ENCODE measurements around the gene RPS6KL1. TPM values are rescaled to one million over a fixed set of nuclear protein-coding genes. Genes with fewer than 3 reads are reported as not detected.
A peak's percentile ranks its signal among the peaks of the same experiment; 100 is the strongest.

The RPS6KL1 gene
- total RNA-seq, 1 experiment from 2014 or later: 18.8 TPM

DNA sequence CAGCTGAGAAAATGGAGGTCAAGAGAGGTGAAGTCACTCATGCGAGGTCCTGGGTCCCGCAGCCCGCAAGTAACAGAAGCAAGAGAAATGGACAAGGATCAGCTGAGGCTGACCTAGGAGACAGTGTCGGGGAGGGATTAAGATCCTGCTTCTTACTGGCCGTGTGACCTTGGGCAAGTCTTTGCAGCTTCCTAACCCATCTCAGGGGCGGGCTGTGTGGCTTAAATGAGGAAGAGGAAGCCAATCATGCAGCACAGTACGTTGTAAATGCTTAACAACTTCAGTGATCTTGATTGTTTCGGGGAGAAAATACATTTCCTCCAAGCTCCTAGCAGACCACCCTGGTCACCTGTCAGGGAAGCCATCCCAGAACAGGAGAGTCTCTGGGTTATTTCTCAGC is 39.4 kb upstream of the RPS6KL1 start:
- H3K9ac ChIP-seq (ENCODE audit: extremely low read depth, insufficient read length, low read length): no peak overlapping the region
- no peak overlapping the region for H2BK15ac ChIP-seq (ENCODE audit: low read depth, low read length)
- DNase-seq: no peak
- H3K27ac Mint-ChIP-seq: no peak overlapping the region
- H2BK5ac ChIP-seq (ENCODE audit: insufficient read length, low read length): no peak overlapping the region
- no peak overlapping the region for H3K23ac ChIP-seq (ENCODE audit: insufficient read length, low read depth, low read length)
- H3K4me1 ChIP-seq (ENCODE audit: insufficient read depth, low read length): no peaks in the 10 kb centered on the region
- H4K20me1 ChIP-seq (ENCODE audit: control insufficient read depth, insufficient read depth, insufficient read length): no peaks in the 10 kb centered on the region
- TF ChIP-seq, protein P1, sequence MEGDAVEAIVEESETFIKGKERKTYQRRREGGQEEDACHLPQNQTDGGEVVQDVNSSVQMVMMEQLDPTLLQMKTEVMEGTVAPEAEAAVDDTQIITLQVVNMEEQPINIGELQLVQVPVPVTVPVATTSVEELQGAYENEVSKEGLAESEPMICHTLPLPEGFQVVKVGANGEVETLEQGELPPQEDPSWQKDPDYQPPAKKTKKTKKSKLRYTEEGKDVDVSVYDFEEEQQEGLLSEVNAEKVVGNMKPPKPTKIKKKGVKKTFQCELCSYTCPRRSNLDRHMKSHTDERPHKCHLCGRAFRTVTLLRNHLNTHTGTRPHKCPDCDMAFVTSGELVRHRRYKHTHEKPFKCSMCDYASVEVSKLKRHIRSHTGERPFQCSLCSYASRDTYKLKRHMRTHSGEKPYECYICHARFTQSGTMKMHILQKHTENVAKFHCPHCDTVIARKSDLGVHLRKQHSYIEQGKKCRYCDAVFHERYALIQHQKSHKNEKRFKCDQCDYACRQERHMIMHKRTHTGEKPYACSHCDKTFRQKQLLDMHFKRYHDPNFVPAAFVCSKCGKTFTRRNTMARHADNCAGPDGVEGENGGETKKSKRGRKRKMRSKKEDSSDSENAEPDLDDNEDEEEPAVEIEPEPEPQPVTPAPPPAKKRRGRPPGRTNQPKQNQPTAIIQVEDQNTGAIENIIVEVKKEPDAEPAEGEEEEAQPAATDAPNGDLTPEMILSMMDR (conservative IDR thresholded peaks at IDR 0.05): no peak
- peak overlapping the region in 1 of 2 experiments; percentile 41; a peak in 1 of 5 replicates for H3K4me3 Mint-ChIP-seq
- no peak overlapping the region for H3T11ph ChIP-seq (ENCODE audit: low read length)
- H3K56ac ChIP-seq (ENCODE audit: insufficient read length, low read depth, low read length): no peak overlapping the region
- H3K4ac ChIP-seq (ENCODE audit: low read depth, low read length): no peak overlapping the region
- H3K27ac ChIP-seq (ENCODE audit: insufficient read length, low read depth, low read length): no peak overlapping the region
- H2AFZ ChIP-seq (ENCODE audit: low read length): no peak overlapping the region
- no peak overlapping the region for H3K4me2 ChIP-seq (ENCODE audit: insufficient read depth, insufficient read length, low read length)
- H4K91ac ChIP-seq (ENCODE audit: insufficient read length, low read depth, low read length): no peak overlapping the region
- peaks cover 3% of the 10 kb centered on the region for H3K27me3 Mint-ChIP-seq (ENCODE audit: low read depth)
- no peaks in the 10 kb centered on the region for H3K9me3 Mint-ChIP-seq
- H2BK20ac ChIP-seq (ENCODE audit: low read depth, low read length, poor library complexity, severe bottlenecking): no peak overlapping the region
- no peaks in the 10 kb centered on the region for H3K79me2 ChIP-seq (ENCODE audit: insufficient read depth, low read length)
- H2BK12ac ChIP-seq (ENCODE audit: insufficient read length, low read depth, low read length): no peak overlapping the region
- no peaks in the 10 kb centered on the region for H3K36me3 Mint-ChIP-seq (ENCODE audit: insufficient read depth in 1 of 3, low read depth in 3 of 3)
- no peaks in the 10 kb centered on the region for H3K27me3 ChIP-seq (ENCODE audit: insufficient read depth, low read length)
- no peak overlapping the region for H4K8ac ChIP-seq (replicated peaks; ENCODE audit: insufficient read length, low read depth, low read length)
- H3K14ac ChIP-seq (ENCODE audit: insufficient read depth, low read length): no peak overlapping the region
- H3K79me1 ChIP-seq (ENCODE audit: insufficient read depth, low read depth, low read length, poor library complexity, severe bottlenecking): no peaks in the 10 kb centered on the region
- H3K9me3 ChIP-seq (ENCODE audit: control insufficient read depth, low read depth, low read length): no peaks in the 10 kb centered on the region
- H4K5ac ChIP-seq (ENCODE audit: insufficient read length, low read depth, low read length): no peak overlapping the region
- H2AK5ac ChIP-seq (ENCODE audit: insufficient read length, low read length): no peak overlapping the region
- H3K4me1 Mint-ChIP-seq: peaks cover 6 to 11% of the 10 kb centered on the region in 2 experiments
- no peak overlapping the region for H2BK120ac ChIP-seq (ENCODE audit: low read depth, low read length, poor library complexity, severe bottlenecking)
- WGBS (ENCODE audit: extremely low coverage, insufficient read length, low lambda C conversion rate): no CpG with 5 or more reads among the region's 8 CpGs
- H3K18ac ChIP-seq (ENCODE audit: insufficient read length, low read depth, low read length): no peak overlapping the region
- no peaks in the 10 kb centered on the region for H3K23me2 ChIP-seq (ENCODE audit: insufficient read length, low read depth, low read length, poor library complexity, severe bottlenecking)
